Left lung (tissue), 10 donors: Measurements from ENCODE around the gene SGF29. TPM values are rescaled to one million over a fixed set of nuclear protein-coding genes. Genes with fewer than 3 reads are reported as not detected.
"Not testable (repeated sequence)": the region's sequence is repeated elsewhere in the genome, so short reads cannot be mapped to it uniquely, and the experiment has no call there.

ENCODE experiments used
- ATAC-seq: fragments of 200-7000 bp; cut with Tn5 transposase; one replicate; pipeline ENCODE4 v1.9.1; 2020; ENCODE audit warnings: moderate library complexity
- DNase-seq, 4 donors: peaks; one replicate each; pipeline ENCODE4 v3.0.0-alpha.2; 2013 to 2020
- H3K27ac ChIP-seq, 2 donors: fragments of 200-600 bp; sonication (generic) in 1 of 2; one replicate each; pipeline versions ENCODE4 v1.5.0 to v1.8.0; 2020 to 2021
- H3K27me3 ChIP-seq, 2 donors: fragments of 200-600 bp; sonication (generic) in 1 of 2; one replicate each; pipeline versions ENCODE4 v1.5.0 to v1.8.0; 2020 to 2021
- H3K36me3 ChIP-seq, 2 donors: fragments of 200-600 bp; sonication (generic) in 1 of 2; one replicate each; pipeline versions ENCODE4 v1.5.0 to v1.8.0; 2020 to 2021
- H3K4me1 ChIP-seq, 2 donors: fragments of 200-600 bp; one replicate each; pipeline ENCODE4 v1.8.0; 2021
- H3K4me3 ChIP-seq, 2 donors: fragments of 200-600 bp; sonication (generic) in 1 of 2; one replicate each; pipeline versions ENCODE4 v1.5.0 to v1.8.0; 2020 to 2021; ENCODE audit warnings: mild to moderate bottlenecking in 1 of 2
- H3K9me3 ChIP-seq, 2 donors: fragments of 200-600 bp; sonication (generic) in 1 of 2; one replicate each; pipeline versions ENCODE4 v1.5.0 to v1.8.0; 2020 to 2021
- CTCF ChIP-seq, 2 donors: fragments of 200-600 bp; sonication (generic) in 1 of 2; IDR thresholded peaks; one replicate each; pipeline versions ENCODE4 v1.5.0 to v1.8.0; 2021; ENCODE audit warnings: antibody characterized with exemption in 2 of 2
- intact Hi-C, 2 donors: fragments of 100-400 bp; cut with DNase I; formaldehyde crosslinking; loops; one replicate each; pipeline versions ENCODE4 v1.11.2 to v1.14.2; 2022
- polyA plus RNA-seq, 6 donors: library from polyadenylated mRNA; unstranded; fragments of 120-200 nt; gene quantifications; one replicate each; pipeline ENCODE4 v1.2.1, GENCODE V29; 2013; ENCODE audit not compliant: insufficient read length in 6 of 6
- total RNA-seq, 2 donors: library from RNA; stranded (reverse); fragmentation: NEBNext Ultra II Directional; extraction: Animal tissue kit (Norgen Biotek cat#: 25700); gene quantifications; one replicate each; pipeline ENCODE4 v1.2.1, GENCODE V29; 2021
- donor health status: DM: no; HTN: yes; CAD: no.
- donor health status: DM: no; HTN: no; CAD: no.

SGF29 gene
- total and polyA plus RNA-seq, 8 donors: 12.1 to 29.8 (median 21.8) TPM

DNA sequence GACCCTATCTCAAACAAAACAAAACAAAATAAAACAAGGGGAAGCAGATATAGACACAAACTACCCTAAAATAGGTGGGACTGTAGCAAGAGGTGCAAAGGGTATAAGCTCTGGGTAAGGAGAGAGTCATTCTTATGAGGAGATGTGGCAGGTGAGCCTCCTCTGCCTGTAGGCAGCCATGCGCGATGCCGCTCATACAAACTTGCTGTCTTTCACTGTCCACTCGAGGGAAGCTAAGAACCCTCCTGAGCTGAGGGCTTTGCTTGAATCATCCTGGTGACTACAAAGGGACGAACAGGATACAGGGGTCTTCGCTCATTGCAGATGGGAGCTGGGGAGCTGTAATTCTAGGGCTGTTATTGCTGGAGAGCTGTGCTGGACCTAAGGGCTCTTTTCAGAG, 32.3 kb upstream of the SGF29 start:
- H3K4me3 ChIP-seq: no peak overlapping the region
- intact Hi-C loops: no loop called here
- H3K27me3 ChIP-seq: no peaks in the 10 kb centered on the region
- H3K4me1 ChIP-seq: peaks cover 0 to 4% of the 10 kb centered on the region in 2 donors
- no peak for DNase-seq
- H3K9me3 ChIP-seq: no peaks in the 10 kb centered on the region
- no peak overlapping the region for H3K27ac ChIP-seq
- no peak for TF ChIP-seq CTCF (IDR thresholded peaks at IDR 0.05)
- no peaks in the 10 kb centered on the region for H3K36me3 ChIP-seq
- no peak for ATAC-seq

- Histone ChIP-seq H3K27me3 (no peaks in the 10 kb centered on the region), H3K36me3 (no peaks in the 10 kb centered on the region), H3K9me3 (no peaks in the 10 kb centered on the region), H3K4me1 (peaks cover 0 to 4% of the 10 kb centered on the region in 2 donors), H3K4me3 (no peak overlapping the region), H3K27ac (no peak overlapping the region)
- no peak for DNase-seq
- no peak for TF ChIP-seq CTCF (IDR thresholded peaks at IDR 0.05)
- no peak for ATAC-seq
- intact Hi-C loops: no loop called here
Observed at GRCh38 chr16:28522792-28523191, 30.9 kb upstream of the SGF29 start.

DNA sequence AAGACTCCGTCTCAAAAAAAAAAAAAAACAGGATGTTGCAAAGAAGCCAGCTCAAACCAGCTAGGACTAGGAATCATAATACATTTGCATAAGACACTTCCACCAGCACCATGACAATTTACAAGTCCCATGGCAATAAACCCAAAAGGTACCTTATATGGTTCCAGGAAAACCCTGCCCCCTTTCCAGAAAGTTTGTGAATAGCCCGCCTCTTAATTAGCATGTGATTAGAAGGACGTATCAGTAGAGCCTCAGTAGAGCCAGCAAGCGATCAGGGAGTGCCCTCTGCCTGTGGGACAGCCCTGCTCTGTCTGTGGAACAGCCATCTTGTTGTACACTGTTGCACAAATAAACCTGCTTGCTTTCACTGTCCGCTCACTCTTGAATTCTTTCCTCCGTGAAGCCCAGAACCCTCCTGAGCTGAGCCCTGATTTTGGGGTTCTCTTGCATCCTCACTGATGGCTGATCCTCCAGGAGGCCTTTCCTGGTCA, 29.0 kb upstream of the SGF29 start:
- Histone ChIP-seq H3K4me1 (peaks cover 0 to 4% of the 10 kb centered on the region in 2 donors), H3K9me3 (no peaks in the 10 kb centered on the region), H3K4me3 (no peak overlapping the region), H3K27ac (no peak overlapping the region), H3K36me3 (no peaks in the 10 kb centered on the region), H3K27me3 (no peaks in the 10 kb centered on the region)
- TF ChIP-seq CTCF (IDR thresholded peaks at IDR 0.05): no peak
- no peak for ATAC-seq
- intact Hi-C loops: no loop called here
- no peak for DNase-seq

DNA sequence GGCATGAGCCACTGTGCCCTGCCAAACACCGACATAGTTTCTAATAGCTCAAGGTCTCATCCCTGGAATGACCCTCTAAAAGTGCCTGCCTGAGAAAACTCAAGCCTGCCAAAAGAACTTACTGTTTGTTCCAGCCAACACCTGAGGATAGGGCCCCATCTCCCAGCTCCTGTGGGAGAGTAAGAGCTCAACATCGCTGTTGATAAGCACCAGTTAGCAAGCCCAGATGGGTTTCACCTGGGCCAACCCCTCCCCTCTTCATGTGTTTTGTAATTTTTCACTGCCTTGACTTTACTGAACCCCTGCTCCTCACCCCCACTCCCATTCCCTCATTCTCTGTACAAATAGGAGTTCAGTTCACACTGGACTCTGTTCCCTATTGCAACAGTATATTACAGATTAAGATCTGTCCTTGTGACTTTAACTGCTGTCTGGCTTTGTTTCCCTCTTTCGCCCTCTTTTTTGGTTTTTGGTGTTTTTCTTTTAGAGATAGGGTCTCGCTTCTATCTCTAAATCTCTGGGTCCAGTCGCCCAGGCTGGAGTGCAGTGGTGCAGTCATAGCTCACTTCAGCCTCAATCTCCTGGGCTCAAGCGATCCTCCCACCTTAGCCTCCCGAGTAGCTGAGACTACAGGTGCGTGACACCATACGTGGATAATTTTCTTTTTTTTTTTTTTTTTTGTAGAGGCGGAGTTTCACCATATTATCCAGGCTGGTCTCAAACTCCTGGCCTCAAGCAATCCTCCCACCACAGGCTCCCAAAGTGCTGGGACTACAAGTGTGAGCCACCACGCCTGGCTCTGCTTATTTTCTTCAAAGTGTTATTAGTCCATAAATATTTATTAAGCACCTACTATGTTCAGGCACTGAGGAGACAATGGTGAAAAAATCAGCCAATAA, 27.3 kb upstream of the SGF29 start:
- Histone ChIP-seq H3K4me3 (no peak overlapping the region), H3K36me3 (no peaks in the 10 kb centered on the region), H3K27ac (no peak overlapping the region), H3K9me3 (no peaks in the 10 kb centered on the region), H3K4me1 (peaks cover 0 to 7% of the 10 kb centered on the region in 2 donors), H3K27me3 (no peaks in the 10 kb centered on the region)
- intact Hi-C loops: no loop called here
- TF ChIP-seq CTCF (IDR thresholded peaks at IDR 0.05): no peak
- ATAC-seq: no peak
- no peak for DNase-seq

- H3K27ac ChIP-seq, H3K9me3 ChIP-seq, ATAC-seq, H3K4me3 ChIP-seq, H3K27me3 ChIP-seq, H3K36me3 ChIP-seq, DNase-seq, intact Hi-C loops: not testable (repeated sequence)
- H3K4me1 ChIP-seq: peaks cover 6 to 15% of the 10 kb centered on the region in 2 donors
Observed at GRCh38 chr16:28527100-28527785, 26.5 kb upstream of the SGF29 start.
